Measurements from ENCODE around the gene PRKG2. TPM values are rescaled to one million over a fixed set of nuclear protein-coding genes. Genes with fewer than 3 reads are reported as not detected.

The PRKG2 gene
- total RNA-seq, 4 donors from 2014 or later: 0.44 to 4.1 (median 1.1) TPM

DNA sequence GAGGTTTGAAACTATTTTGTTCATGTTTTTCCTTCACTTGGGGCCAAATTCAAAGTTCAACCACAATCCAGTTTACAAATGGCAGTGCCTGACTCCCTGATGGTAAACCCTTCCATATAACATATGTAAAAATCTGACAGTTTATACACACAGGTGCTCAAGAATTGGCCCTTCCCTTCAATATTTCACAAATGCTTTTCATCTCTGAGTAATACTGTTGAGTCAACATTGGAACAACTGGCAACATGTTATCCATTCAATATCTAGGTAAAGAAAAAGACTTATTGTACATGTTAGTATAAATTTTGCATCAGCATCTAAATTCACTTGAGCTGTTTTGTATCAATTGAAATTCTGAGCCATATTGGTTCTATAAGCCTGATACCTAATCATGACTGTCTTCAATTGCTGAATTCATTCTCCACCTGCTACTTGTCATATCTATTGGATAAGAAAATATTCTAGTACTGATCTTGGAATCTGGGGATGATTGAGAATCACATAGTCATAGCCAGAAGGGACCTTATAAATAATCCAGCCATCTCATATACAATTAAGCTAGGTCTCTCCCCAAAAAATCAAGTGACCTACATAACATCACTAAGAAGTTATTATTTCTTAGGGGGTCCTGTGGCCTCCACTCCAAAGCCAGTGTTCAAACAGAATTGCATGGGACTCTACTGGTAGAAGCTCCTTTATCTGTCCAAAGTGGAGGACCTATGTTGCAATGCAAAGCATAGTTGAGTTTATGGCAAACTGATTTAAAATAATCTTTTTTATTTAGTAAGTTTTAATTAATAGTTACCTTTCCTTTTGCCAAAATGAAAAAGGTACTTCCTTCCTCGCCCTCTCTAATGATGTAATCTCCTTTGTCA lies 61.9 kb downstream of the PRKG2 start:
- TF ChIP-seq, protein P1, sequence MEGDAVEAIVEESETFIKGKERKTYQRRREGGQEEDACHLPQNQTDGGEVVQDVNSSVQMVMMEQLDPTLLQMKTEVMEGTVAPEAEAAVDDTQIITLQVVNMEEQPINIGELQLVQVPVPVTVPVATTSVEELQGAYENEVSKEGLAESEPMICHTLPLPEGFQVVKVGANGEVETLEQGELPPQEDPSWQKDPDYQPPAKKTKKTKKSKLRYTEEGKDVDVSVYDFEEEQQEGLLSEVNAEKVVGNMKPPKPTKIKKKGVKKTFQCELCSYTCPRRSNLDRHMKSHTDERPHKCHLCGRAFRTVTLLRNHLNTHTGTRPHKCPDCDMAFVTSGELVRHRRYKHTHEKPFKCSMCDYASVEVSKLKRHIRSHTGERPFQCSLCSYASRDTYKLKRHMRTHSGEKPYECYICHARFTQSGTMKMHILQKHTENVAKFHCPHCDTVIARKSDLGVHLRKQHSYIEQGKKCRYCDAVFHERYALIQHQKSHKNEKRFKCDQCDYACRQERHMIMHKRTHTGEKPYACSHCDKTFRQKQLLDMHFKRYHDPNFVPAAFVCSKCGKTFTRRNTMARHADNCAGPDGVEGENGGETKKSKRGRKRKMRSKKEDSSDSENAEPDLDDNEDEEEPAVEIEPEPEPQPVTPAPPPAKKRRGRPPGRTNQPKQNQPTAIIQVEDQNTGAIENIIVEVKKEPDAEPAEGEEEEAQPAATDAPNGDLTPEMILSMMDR (IDR thresholded peaks at IDR 0.05; ENCODE audit: low read depth): no peak

GRCh38 chr4:81149976-81150375 lies 65.0 kb downstream of the PRKG2 start:
- TF ChIP-seq, protein P1 (IDR thresholded peaks at IDR 0.05; ENCODE audit: low read depth): no peak

- TF ChIP-seq, protein P1 (IDR thresholded peaks at IDR 0.05; ENCODE audit: low read depth): no peak
Measured at GRCh38 chr4:81148576-81148975, 66.4 kb downstream of the PRKG2 start.

DNA sequence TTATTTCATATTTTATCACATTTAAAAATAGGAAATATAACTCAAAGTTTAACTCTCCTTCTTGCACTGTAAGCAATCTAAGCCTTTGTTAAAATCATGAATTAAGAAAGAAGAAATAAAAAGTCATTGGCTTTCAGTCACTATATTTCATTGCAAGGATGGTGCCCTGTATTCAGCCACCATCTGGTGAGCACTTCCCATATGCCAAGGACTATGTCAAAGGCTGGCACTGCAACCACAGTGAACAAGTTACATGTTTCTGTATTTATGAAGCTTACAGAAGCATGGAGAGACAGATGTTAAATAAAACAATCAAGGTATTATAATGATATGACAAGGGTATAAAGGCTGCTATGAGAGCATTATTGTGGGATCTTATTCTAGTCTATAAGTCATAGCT lies 68.6 kb downstream of the PRKG2 start:
- TF ChIP-seq, protein P1 (IDR thresholded peaks at IDR 0.05; ENCODE audit: low read depth): no peak

DNA sequence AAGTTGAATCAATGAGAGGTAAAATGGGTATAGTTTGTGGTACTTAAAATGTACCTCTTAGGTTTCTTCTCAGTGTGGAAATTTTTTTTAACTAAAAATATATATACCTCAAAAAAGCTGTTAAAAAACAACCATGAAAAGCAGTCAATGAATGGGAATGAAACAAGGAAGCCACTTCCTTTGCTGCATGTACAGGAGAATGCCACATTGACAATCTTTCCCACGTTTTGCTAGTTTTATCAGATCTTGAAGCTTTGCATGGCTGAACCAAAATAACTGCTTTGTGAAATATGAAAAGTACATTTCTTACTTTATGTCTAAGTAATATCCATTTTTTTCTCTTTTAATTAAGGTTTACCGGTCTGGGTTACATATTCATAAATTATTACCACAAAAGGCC lies 71.8 kb downstream of the PRKG2 start:
- TF ChIP-seq, protein P1 (IDR thresholded peaks at IDR 0.05; ENCODE audit: low read depth): no peak

GRCh38 chr4:81142744-81143143 lies 72.3 kb downstream of the PRKG2 start:
- TF ChIP-seq, protein P1 (IDR thresholded peaks at IDR 0.05; ENCODE audit: low read depth): no peak

DNA sequence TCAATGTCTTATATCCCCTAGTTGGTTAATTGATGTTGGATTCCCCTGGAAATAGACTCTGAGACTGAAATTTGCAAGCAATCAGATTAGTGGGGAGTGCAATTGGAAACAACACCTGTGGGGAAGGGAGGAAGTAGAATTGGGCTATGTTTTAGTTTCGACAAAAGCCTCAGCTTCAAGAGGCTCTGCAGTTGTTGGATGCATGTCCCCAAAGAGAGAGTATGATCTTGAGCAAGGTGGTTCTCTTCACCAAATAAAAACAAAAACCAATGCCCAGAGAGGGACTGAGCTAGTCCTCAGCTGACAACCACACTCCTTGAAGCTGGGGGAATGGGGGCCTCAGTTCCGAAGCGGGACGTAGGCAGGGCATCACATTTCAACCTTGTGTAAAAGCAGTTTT lies 77.1 kb downstream of the PRKG2 start:
- TF ChIP-seq, protein P1 (IDR thresholded peaks at IDR 0.05; ENCODE audit: low read depth): no peak
